NCI-H69 (cell line): ENCODE data around the gene ZNF862.
"Not testable (repeated sequence)": the region's sequence is repeated elsewhere in the genome, so short reads cannot be mapped to it uniquely, and the experiment has no call there.

Experiments
- DNase-seq: peaks from one replicate; lab custom pipeline; 2025; lab: John Stamatoyannopoulos, UW

ZNF862 gene

DNA sequence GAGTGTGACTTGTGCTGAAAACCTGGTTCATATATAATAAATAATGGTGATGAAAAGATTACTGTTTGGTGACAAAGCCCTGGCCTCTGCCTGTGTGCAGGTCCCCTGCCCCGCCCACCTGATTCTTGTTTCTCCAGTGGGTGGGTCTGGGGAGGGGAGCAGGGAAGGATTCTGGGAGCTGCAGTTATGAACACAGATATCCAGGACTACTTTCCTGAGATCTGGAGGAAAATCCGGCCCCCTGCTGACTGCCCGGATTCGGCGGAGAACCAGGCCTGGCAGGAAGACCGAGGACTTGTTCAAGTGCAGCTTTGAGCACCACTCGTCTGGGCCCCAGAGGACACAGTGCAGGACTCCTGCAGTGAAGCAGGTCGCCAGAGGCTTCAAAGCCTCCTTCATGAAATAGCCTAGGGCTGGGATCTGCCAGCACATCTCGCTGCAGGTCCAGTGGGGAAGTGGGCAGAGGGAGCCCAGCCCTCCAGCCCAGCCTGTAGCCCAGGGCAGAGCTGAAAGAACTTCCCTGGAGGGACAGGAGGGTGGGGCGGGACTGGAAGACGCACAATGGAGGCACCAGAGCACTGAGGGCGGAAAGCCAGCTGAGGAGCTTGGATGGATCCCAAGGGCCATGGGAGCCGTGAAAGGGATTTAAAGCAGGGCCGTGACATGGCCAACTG is 42.6 kb downstream of the ZNF862 start:
- no peak for DNase-seq

DNA sequence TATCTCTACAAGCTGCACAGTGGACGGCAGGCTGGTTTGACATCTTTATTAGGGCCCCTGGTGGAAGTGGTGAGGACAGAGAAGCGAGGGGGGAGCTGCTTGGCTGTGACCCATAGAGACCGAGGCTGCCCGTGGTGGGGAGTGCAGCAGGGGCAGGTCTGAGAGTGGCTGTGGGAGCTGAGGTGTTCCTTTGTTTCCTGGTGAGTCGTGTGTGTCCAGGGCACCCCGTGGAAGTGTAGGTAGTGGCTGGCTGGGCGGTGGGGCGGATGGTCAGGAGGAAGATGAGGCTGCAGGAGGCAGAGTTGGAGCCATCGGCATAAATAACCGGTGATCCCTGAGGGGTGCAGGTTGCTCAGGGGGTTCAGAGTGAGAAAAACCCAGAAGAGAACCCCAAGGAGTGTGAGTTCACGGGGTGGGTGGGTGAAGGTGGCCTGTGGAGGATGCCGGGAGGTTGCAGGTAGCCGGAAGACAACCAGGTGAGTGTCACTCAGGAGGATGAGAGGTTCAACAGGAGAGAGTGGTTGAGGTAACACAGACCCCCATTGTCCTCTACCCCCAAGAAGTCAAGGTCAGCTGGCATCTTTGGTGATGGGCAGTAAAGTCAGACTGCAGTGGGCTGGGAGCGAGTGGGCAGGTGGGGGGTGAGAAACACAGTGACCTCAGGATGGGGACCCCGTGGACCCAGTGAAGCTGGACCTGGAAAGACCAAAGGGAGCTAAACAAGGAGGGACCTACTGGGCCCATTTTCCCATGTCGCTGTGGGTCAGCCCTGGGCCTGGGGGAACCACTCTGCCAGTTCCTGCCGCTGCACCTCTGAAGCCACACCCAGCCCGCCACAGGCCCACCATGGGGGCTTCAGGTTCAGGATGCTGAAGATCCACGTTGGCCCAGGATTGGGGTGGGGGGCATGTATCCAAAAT is 43.4 kb downstream of the ZNF862 start:
- no peak for DNase-seq

DNA sequence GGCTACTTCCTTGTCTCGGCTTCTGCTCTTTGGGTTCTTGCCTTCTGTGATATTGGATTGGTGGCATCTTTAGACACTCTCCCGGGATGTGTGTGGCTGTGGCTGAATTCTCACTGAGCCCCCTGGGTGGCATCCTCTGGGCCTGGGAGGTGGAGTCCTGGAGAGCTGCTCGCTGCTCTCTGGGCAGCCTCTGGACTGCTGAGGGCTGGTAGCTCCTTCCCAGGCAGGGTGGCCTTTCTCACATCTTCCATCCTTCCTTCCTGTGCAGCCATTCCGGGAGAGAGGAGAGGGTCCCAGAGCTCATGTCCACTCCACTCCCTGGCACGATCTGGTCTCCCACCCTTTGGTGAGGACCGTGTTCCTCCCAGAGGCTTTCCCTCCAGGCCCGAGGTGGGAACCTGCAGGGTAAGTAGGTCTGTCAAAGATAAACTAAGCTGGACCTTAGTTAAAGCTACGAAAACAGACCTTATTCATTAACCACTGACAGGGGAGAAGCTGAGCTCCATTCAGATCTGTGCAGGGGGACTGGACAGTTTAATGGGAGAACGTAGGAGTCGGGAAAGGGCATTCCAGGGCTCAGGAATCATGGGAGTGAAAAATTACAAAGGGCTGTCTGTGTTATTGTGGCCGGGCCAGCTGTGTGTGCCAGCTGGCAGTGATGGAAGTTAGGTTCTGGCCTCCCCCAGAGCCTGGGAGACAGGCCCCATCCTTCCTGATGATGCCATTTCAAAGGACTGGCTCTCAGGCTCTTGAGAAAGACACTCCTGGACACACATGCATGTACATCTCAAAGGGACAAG is 44.3 kb downstream of the ZNF862 start:
- DNase-seq = no peak

DNA sequence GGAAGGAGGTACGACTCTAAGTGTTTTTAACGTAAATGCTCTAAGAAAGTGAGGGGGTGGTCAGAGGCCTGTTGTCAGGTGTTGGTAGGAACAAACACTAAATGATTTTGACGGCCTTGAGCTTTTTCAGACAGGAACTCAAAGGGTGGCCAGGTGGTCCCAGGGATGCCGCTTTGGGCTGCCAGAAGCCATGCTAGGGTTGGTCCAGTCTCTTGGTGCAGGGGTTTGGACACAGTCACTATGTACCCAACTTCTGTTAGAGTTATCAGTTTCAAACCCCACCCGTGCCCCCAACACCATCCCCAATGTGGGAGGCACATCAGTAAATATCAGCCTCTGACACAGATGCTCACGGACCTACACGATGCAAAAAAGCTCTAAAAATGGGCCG is 44.9 kb downstream of the ZNF862 start:
- DNase-seq = no peak

DNA sequence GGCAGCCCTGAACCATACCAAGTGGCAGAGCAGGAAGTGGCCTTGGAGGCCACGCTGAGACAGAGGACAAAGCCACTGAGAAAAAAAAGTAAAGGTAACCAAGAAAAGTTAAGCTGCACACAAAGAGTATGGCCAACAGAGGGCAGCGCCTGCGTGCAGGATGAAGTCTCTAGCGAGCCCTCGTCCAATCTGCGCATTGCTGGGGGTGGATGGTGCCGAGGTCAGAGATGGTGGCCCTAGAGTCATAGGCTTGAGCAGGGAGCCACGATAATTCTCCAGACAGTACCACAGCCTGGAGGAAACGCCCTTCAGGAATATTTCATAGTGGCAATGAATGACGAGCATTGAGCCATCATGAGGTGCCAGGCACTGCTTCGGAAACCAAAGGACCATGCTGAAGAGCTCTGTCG is 45.3 kb downstream of the ZNF862 start:
- peak; percentile 78 for DNase-seq

DNA sequence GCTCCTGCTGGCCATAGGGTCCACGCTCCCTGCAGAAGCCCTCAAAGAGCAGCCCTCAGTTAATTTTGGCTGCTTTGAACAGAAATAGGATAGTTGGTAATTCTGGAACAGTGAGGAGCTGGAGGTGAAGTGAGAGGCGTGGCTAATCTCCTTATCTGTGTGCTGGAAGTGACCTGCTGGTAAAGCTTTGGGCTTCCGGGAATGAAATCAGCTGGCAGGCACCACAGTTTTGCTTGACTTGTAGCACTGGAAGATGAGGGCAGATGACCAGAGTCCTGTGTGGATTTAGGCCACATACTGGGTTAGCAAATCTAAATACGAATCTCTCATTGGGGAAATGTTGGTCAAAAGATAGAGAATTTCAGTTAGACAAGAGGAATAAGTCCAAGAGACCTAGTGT is 45.8 kb downstream of the ZNF862 start:
- no peak for DNase-seq

DNA sequence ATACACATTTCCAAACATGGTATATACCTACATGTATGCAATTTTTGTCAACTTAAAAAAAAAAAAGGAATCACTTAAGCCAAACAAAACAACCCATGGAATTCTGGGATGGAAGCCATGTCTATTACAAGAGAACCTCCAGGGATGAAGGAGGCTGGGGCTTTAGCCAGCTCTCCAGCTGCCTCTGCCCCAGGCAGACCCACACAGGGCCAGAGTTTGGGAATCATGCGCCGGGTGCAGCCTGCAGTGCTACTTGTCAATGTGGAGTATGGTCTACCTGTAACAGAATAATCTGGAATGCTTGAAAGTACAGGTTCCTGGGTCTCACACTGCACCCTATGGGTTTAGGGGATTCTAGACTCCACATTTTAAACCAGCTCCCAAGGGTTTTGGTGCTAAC is 46.4 kb downstream of the ZNF862 start:
- DNase-seq = no peak

DNA sequence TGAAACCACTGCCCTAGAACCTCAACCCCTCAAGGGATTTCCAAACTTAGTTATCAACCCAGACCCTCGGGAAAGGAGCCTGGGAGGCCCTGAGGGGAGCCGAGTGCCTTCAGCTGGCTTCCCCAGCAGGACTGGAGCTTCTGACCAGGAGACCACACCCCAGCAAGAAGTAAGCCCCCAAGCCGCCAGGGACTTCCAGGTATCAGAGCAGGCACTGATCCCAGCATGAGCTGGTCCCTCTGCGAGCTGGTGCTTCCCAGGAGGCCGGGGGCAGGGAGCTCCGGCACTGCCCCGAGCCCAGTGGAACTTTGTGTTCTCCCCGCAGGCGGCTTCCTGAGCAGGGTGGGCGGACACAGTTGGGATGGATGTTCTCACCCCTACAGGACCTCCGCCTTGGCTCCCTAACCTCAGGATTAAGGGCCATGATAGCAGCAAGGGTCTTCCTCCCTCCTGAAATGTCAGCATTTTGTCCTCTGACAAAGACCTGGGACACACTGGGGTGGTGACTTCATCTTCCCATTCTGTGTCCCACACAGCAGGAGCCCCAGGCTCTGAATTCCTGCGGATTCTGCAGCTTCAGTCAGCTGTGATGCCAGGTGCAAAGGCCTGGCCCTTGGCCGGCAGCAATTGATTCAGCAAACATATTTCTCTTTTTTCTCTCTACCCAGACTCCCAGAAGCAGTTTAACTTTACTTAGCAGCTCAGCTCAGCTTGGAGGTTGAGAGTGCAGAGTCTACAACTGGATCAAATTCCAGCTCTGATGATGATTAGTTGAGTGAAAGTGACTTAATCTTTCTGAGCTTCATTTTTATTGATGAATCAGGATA is 47.2 kb downstream of the ZNF862 start:
- DNase-seq = no peak

DNA sequence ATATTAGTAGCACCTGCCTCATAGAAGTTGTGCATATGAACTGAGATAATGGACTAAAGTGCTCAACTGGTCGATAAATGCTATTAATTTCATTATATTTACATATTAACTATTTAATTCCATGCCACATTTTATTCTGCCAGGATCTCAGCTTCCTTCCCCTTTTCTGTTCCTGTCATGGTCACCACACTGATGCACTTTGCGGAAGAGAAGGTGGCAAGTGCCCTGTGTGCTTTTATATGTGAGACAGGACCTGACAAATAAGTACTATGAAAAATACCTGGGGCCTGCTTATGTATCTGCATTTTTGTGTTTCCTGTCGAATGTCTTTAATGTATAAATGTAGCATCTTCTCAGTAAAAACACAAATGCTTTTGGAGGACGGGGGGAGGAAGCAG is 47.8 kb downstream of the ZNF862 start:
- DNase-seq = no peak

DNA sequence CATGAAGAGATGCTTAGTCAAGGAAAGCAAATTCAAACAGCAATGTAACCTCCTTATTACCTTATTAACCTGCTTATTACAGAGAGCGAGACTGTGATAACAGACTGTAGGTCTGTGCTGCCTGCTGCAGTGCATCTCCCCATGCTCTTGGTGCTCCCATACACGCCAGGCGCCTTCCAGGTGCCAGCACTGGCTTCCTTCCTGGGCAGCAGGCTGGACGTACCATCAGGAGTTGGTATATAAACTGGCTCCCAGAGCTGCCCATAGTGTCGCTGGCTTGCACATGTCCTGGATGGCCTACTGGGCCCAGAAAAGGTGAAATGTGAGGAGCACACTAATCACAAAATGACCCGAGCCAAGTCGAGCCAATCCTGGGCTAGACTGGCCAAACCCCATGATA is 49.1 kb downstream of the ZNF862 start:
- no peak for DNase-seq

DNA sequence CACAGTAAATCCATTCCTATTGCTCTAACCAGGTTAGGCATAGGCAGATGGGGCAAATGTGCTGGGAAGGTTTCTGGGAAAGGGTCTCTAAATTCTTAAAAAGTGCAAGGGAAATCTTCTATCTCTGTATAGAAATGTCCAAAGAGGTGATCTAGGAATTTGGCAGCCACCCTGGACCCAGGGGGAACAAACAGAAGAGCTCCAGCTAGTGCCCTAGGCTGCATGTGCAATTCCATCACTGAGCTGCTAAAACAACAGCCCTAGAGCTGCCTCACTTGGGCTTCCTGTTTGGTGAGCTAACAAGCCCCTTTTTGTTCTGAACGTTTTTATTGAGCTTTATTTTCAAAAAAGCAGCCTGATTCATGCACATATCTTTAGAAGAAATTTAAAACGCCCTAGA is 52.5 kb downstream of the ZNF862 start:
- not testable (repeated sequence) for DNase-seq

DNA sequence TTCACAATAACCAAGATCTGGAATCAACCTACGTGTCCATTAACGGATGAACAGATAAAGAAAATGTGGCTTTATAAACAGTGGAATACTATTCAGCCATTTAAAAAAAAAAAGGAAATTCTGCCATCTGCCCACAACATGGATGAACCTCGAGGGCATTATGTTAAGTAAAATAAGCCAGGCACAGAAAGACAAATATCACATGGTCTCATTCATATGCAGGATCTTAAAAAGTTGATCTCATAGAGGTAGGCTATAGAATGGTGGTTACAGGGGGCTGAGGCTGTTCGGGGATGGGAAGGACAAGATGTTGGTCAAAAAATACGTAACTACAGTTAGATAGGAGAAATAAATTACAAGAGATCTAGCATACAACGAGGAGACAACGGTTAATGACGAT is 56.8 kb downstream of the ZNF862 start:
- DNase-seq = not testable (repeated sequence)

DNA sequence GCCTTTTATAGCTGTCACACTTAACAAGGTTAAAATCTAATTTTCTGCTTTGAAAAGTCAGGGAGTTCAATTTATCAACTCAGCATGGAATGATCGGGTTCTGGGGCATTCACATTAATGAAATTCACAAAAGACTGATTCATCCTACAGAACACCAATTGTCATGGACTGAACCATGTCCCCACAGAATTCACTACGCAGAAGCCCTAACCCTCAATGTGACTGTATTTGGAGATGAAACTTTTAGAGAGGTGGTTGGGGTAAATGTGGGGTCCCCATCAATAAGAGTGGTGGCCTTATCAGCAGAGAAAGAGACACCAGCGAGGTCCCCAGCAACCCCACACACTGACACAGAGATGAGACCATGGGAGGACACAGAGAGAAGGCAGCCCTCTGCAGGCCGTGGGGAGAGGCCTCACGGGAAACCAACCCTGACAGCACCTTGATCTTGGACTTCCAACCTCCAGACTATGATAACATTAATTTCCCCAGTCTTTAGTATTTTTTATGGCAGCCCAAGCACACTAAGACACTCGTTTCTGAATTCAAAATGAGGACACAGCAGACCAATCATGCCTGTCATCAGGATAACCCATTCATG is 69.7 kb downstream of the ZNF862 start:
- DNase-seq = not testable (repeated sequence)

DNA sequence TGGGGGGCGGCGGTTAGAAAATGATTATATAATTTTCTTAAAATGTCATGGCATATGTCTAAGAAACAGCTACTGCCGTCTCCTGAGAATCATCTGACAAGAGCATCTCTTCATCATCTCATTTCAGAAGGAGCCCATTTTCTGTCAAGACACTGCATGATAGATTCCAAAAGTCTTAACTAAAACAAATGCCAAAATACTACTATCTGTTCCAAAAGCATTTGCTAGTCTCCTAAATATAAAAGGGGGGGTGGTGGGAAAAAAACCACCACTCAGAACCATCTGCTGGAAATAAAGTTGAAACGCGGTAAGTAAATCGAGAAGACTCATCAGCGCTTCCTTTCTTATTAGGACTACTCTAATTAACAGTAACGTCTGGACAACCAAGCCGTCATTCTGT is 72.0 kb downstream of the ZNF862 start:
- DNase-seq = not testable (repeated sequence)

DNA sequence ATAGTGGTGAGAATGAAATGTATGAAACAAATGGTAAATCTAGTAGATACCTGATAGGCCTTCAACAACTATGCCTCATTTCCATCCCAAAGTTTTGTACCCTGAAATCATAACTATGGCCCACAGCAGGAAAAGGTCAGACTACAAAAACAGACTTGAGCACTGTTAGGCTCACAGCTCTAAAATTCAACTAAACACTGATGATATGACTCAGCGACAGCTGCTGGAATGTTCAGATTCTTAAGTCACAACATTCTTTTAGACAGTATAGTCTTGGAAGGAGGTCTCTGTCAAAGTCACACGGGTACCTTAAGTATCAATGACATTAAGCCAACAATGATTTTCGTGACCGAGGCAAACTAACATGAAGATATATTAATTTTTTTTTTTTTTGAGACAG is 74.0 kb downstream of the ZNF862 start:
- not testable (repeated sequence) for DNase-seq
